Measurements from ENCODE around the gene CDCA3.

GRCh38 chr12:6899837-6900519 is 48.9 kb upstream of the CDCA3 start:
- no peak for TF ChIP-seq CTCF (conservative IDR thresholded peaks at IDR 0.05; ENCODE audit: low read depth in 2 of 2)
- no peak for TF ChIP-seq EZH2phosphoT487 (IDR thresholded peaks at IDR 0.05; ENCODE audit: unreplicated experiment)
- no peak for TF ChIP-seq POLR2AphosphoS5 (IDR thresholded peaks at IDR 0.05; ENCODE audit: low read depth)
- no peak for TF ChIP-seq REST (IDR thresholded peaks at IDR 0.05; ENCODE audit: unreplicated experiment)
- no peak for TF ChIP-seq STAT1 (IDR thresholded peaks at IDR 0.05; ENCODE audit: unreplicated experiment)
- TF ChIP-seq EZH2 (IDR thresholded peaks at IDR 0.05; ENCODE audit: low read depth, unreplicated experiment): no peak
- no peak for TF ChIP-seq JUNB (IDR thresholded peaks at IDR 0.05; ENCODE audit: unreplicated experiment)
- TF ChIP-seq CREB1 (CRISPR knock-in tag; IDR thresholded peaks at IDR 0.05; ENCODE audit: low read depth): no peak
- TF ChIP-seq NANOG (IDR thresholded peaks at IDR 0.05; ENCODE audit: borderline replicate concordance): no peak

All from GM23338 (cell line).